GM12892 (cell line): ENCODE data around the gene RMRP.

Experiments used
- POLR2A ChIP-seq: IDR thresholded peaks from 2 replicates; pipeline ENCODE4 v1.6.1; 2011; ENCODE audit warnings: low read depth, low read length, control low read depth
- POLR2AphosphoS5 ChIP-seq: IDR thresholded peaks from 2 replicates; pipeline ENCODE4 v1.6.1; 2011; ENCODE audit warnings: low read depth, low read length, control low read depth
- TAF1 ChIP-seq: IDR thresholded peaks from 2 replicates; pipeline ENCODE4 v1.6.1; 2011; ENCODE audit warnings: low read depth, mild to moderate bottlenecking, control low read depth, low read length, borderline replicate concordance

DNA sequence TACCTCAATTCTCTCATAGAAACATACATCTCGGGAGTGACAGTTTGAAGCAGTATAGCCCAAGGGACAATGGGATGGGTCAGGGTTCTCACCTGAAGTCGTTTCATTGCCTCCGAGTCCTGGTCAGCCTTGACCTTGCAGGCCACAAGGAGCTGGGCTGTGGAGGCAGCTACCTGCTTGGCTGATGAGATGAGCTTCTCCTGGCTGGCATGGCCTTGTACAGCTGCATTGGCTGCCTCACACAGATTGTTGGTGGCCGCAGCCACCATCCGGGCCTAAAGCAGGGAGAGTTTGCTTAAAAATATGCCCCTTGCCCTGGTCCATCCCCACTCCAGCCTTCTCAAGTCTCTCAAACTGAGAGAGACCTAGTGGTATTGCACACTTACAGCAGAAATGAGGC lies 40.4 kb upstream of the RMRP start:
- TF ChIP-seq POLR2A (no peak), POLR2AphosphoS5 (no peak), TAF1 (no peak)
